SK-N-SH (cell line): ENCODE measurements around the gene PLD4.

Experiments used
- RAD21 ChIP-seq: IDR thresholded peaks from 2 replicates; pipeline ENCODE4 v1.6.1; 2012; ENCODE audit warnings: mild to moderate bottlenecking, low read length
- TF ChIP-seq, protein P1 (sequence below): fragments of 200-600 bp; sonication (generic); IDR thresholded peaks from 2 replicates; pipeline ENCODE4 v1.6.1; 2017; ENCODE audit warnings: antibody characterized with exemption, mild to moderate bottlenecking, moderate library complexity

DNA sequence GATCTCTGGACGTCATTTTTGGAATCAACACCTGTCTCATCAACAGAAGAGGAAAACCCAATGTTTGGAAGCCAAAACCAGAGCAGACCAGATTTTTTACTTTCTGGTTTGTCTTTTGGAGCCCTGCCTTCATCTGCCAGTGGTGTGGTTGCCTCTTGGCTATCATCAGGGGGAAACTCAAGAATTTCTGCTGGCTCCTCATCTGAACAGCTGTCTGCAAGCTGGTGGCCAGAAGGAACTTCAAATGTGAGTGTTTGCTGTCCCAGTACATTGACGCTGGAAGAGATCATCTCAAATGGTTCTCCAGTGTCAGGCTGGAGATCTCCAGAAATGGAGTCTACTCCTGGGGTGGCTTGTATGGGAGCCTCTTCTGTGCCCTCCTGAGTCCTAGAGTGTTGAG, 13.8 kb downstream of the PLD4 start:
- TF ChIP-seq, protein P1, sequence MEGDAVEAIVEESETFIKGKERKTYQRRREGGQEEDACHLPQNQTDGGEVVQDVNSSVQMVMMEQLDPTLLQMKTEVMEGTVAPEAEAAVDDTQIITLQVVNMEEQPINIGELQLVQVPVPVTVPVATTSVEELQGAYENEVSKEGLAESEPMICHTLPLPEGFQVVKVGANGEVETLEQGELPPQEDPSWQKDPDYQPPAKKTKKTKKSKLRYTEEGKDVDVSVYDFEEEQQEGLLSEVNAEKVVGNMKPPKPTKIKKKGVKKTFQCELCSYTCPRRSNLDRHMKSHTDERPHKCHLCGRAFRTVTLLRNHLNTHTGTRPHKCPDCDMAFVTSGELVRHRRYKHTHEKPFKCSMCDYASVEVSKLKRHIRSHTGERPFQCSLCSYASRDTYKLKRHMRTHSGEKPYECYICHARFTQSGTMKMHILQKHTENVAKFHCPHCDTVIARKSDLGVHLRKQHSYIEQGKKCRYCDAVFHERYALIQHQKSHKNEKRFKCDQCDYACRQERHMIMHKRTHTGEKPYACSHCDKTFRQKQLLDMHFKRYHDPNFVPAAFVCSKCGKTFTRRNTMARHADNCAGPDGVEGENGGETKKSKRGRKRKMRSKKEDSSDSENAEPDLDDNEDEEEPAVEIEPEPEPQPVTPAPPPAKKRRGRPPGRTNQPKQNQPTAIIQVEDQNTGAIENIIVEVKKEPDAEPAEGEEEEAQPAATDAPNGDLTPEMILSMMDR, result no peak
- TF ChIP-seq RAD21, result no peak
